ENCODE data around the gene ARPP19. TPM values are rescaled to one million over a fixed set of nuclear protein-coding genes. Genes with fewer than 3 reads are reported as not detected.
"Not testable (repeated sequence)": the region's sequence is repeated elsewhere in the genome, so short reads cannot be mapped to it uniquely, and the experiment has no call there.

The ARPP19 gene
- total RNA-seq = 100 to 1,000 TPM; 176 to 193 TPM

GRCh38 chr15:52568601-52569585 is at the start of gene ARPP19:
ARPP19 (minus strand) TSS chr15:52569030; CDS start chr15:52568892, 138 bp downstream.
- peak within 1 kb of the TSS; percentile 90 for H3K4me3 Mint-ChIP-seq
- ChIA-PET POLR2A (interaction anchor here (0.6 to 1.8 kb wide), 16 partner anchors 9 to 312 kb away, joined by 3 to 18 read pairs (median 4); partner anchors contain the start of genes ATOSA and MYO5A), CTCF (no interaction called here)
- H3K27ac Mint-ChIP-seq = peak within 1 kb of the TSS; percentile 97
- H3K36me3 Mint-ChIP-seq (ENCODE audit: low read depth) = peaks cover 25% of the 10 kb centered on the region
- DNase-seq = peak; percentile 86
- H3K27me3 Mint-ChIP-seq = no peaks in the 10 kb centered on the region
- peaks cover 31% of the 10 kb centered on the region for H3K4me1 Mint-ChIP-seq
- no peaks in the 10 kb centered on the region for H3K9me3 Mint-ChIP-seq

- DNase-seq = no peak
- H3K36me3 Mint-ChIP-seq (ENCODE audit: low read depth) = peaks cover 20% of the 10 kb centered on the region
- ChIA-PET POLR2A (no interaction called here), CTCF (no interaction called here)
- H3K9me3 Mint-ChIP-seq = no peaks in the 10 kb centered on the region
- no peak overlapping the region for H3K4me3 Mint-ChIP-seq
- no peaks in the 10 kb centered on the region for H3K27me3 Mint-ChIP-seq
- peaks cover 8% of the 10 kb centered on the region for H3K4me1 Mint-ChIP-seq
- H3K27ac Mint-ChIP-seq = no peak overlapping the region
Measured at GRCh38 chr15:52617026-52617425, 48.2 kb upstream of the ARPP19 start.

GRCh38 chr15:52615302-52615701 is 46.5 kb upstream of the ARPP19 start:
- CTCF ChIA-PET = interaction anchor here (0.5 kb wide), 1 partner anchor 57 kb away, joined by 3 read pairs; no protein-coding TSS in a partner anchor

GRCh38 chr15:52609593-52609992 is 40.8 kb upstream of the ARPP19 start:
- Mint-ChIP-seq H3K36me3 (ENCODE audit: low read depth) (peaks cover 28% of the 10 kb centered on the region), H3K27me3 (no peaks in the 10 kb centered on the region), H3K9me3 (no peaks in the 10 kb centered on the region), H3K27ac (no peak overlapping the region), H3K4me3 (no peak overlapping the region), H3K4me1 (no peaks in the 10 kb centered on the region)
- no peak for DNase-seq
- ChIA-PET POLR2A (interaction anchor here (0.6 kb wide), 1 partner anchor 21 kb away, joined by 3 read pairs; no protein-coding TSS in a partner anchor), CTCF (no interaction called here)

More at GRCh38 chr15:52615302-52615701, 46.5 kb upstream of the ARPP19 start:
- Mint-ChIP-seq H3K9me3 (no peaks in the 10 kb centered on the region), H3K27me3 (no peaks in the 10 kb centered on the region), H3K4me3 (no peak overlapping the region), H3K4me1 (peaks cover 4% of the 10 kb centered on the region), H3K27ac (no peak overlapping the region), H3K36me3 (ENCODE audit: low read depth) (peaks cover 22% of the 10 kb centered on the region)
- no peak for DNase-seq
- POLR2A ChIA-PET = no interaction called here

GRCh38 chr15:52584414-52584813 is 15.6 kb upstream of the ARPP19 start:
- no peak for DNase-seq
- Mint-ChIP-seq H3K27me3 (no peaks in the 10 kb centered on the region), H3K36me3 (ENCODE audit: low read depth) (peaks cover 9% of the 10 kb centered on the region), H3K27ac (no peak overlapping the region), H3K4me1 (no peaks in the 10 kb centered on the region), H3K4me3 (no peak overlapping the region), H3K9me3 (no peaks in the 10 kb centered on the region)
- POLR2A ChIA-PET = interaction anchor here (0.6 to 1.2 kb wide), 2 partner anchors 15 to 209 kb away, joined by 3 to 4 read pairs; partner anchors contain the start of gene ARPP19
- CTCF ChIA-PET = interaction anchor here (0.7 kb wide), 1 partner anchor 55 kb away, joined by 4 read pairs; no protein-coding TSS in a partner anchor

GRCh38 chr15:52579852-52580251 is 11.0 kb upstream of the ARPP19 start:
- POLR2A ChIA-PET = no interaction called here
- Mint-ChIP-seq H3K36me3 (ENCODE audit: low read depth) (peaks cover 7% of the 10 kb centered on the region), H3K4me1 (no peaks in the 10 kb centered on the region)

GRCh38 chr15:52576692-52577091 is 7.9 kb upstream of the ARPP19 start:
- CTCF ChIA-PET = no interaction called here
- no peak for DNase-seq

More at GRCh38 chr15:52579852-52580251, 11.0 kb upstream of the ARPP19 start:
- CTCF ChIA-PET = interaction anchor here (0.7 kb wide), 1 partner anchor 22 kb away, joined by 4 read pairs; no protein-coding TSS in a partner anchor
- H3K9me3 Mint-ChIP-seq = no peaks in the 10 kb centered on the region
- no peak overlapping the region for H3K4me3 Mint-ChIP-seq
- no peak overlapping the region for H3K27ac Mint-ChIP-seq
- no peak for DNase-seq
- H3K27me3 Mint-ChIP-seq = no peaks in the 10 kb centered on the region

GRCh38 chr15:52575573-52575972 is 6.7 kb upstream of the ARPP19 start:
- H3K27ac Mint-ChIP-seq; POLR2A ChIA-PET; H3K4me1 Mint-ChIP-seq; DNase-seq; H3K36me3 Mint-ChIP-seq (ENCODE audit: low read depth); CTCF ChIA-PET; H3K27me3 Mint-ChIP-seq; H3K4me3 Mint-ChIP-seq; H3K9me3 Mint-ChIP-seq: not testable (repeated sequence)

More at GRCh38 chr15:52576692-52577091, 7.9 kb upstream of the ARPP19 start:
- POLR2A ChIA-PET = no interaction called here
- no peaks in the 10 kb centered on the region for H3K36me3 Mint-ChIP-seq (ENCODE audit: low read depth)
- no peaks in the 10 kb centered on the region for H3K9me3 Mint-ChIP-seq
- H3K27ac Mint-ChIP-seq = no peak overlapping the region
- no peaks in the 10 kb centered on the region for H3K4me1 Mint-ChIP-seq
- no peaks in the 10 kb centered on the region for H3K27me3 Mint-ChIP-seq
- H3K4me3 Mint-ChIP-seq = no peak overlapping the region

- Mint-ChIP-seq H3K27ac (no peak overlapping the region), H3K4me1 (no peaks in the 10 kb centered on the region), H3K9me3 (no peaks in the 10 kb centered on the region), H3K4me3 (no peak overlapping the region), H3K36me3 (ENCODE audit: low read depth) (no peaks in the 10 kb centered on the region), H3K27me3 (no peaks in the 10 kb centered on the region)
- ChIA-PET CTCF (no interaction called here), POLR2A (no interaction called here)
- DNase-seq = no peak
Measured at GRCh38 chr15:52575072-52575471, 6.2 kb upstream of the ARPP19 start.

- H3K27ac Mint-ChIP-seq; H3K4me3 Mint-ChIP-seq; H3K4me1 Mint-ChIP-seq; H3K36me3 Mint-ChIP-seq (ENCODE audit: low read depth); H3K27me3 Mint-ChIP-seq; POLR2A ChIA-PET; DNase-seq; H3K9me3 Mint-ChIP-seq; CTCF ChIA-PET: not testable (repeated sequence)
Measured at GRCh38 chr15:52574623-52575022, 5.8 kb upstream of the ARPP19 start.

GRCh38 chr15:52567871-52568600 is 794 bp downstream of the ARPP19 start:
- CTCF ChIA-PET = no interaction called here

GRCh38 chr15:52566889-52567288 is 1.9 kb downstream of the ARPP19 start:
- no peak for DNase-seq
- H3K36me3 Mint-ChIP-seq (ENCODE audit: low read depth) = peaks cover 33% of the 10 kb centered on the region
- H3K4me3 Mint-ChIP-seq = peak overlapping the region; percentile 90
- POLR2A ChIA-PET = interaction anchor here (0.6 to 1.9 kb wide), 6 partner anchors 13 to 113 kb away, joined by 3 to 5 read pairs (median 4); no protein-coding TSS in a partner anchor
- no peaks in the 10 kb centered on the region for H3K27me3 Mint-ChIP-seq
- peaks cover 46% of the 10 kb centered on the region for H3K4me1 Mint-ChIP-seq
- CTCF ChIA-PET = interaction anchor here (0.7 to 1.4 kb wide), 5 partner anchors 9 to 310 kb away, joined by 3 to 7 read pairs (median 3); partner anchors contain the start of gene MYO5A
- H3K9me3 Mint-ChIP-seq = no peaks in the 10 kb centered on the region
- H3K27ac Mint-ChIP-seq = peak overlapping the region; percentile 96

More at GRCh38 chr15:52567871-52568600, 794 bp downstream of the ARPP19 start:
- Mint-ChIP-seq H3K36me3 (ENCODE audit: low read depth) (peaks cover 26% of the 10 kb centered on the region), H3K9me3 (no peaks in the 10 kb centered on the region), H3K4me3 (peak overlapping the region; percentile 90), H3K27me3 (no peaks in the 10 kb centered on the region), H3K27ac (peak overlapping the region; percentile 96), H3K4me1 (peaks cover 38% of the 10 kb centered on the region)
- POLR2A ChIA-PET = interaction anchor here (0.9 to 1.8 kb wide), 11 partner anchors 9 to 311 kb away, joined by 3 to 18 read pairs (median 4); partner anchors contain the start of gene MYO5A
- peak; percentile 46 for DNase-seq

All from activated CD4-positive, alpha-beta memory T cell treated with anti-CD3 and anti-CD28 coated beads, Interleukin-2, amount 10 ng/mL, durations not matched to agents 7 days and 5 days (primary cell).